Mesothelial cell of epicardium (in vitro differentiated cells): Measurements from ENCODE around the gene NSUN3. TPM values are rescaled to one million over a fixed set of nuclear protein-coding genes. Genes with fewer than 3 reads are reported as not detected.
A peak's percentile ranks its signal among the peaks of the same experiment; 100 is the strongest.

Source experiments
- DNase-seq, 2 experiments: peaks; one replicate each; pipeline ENCODE4 v3.0.0; 2021; ENCODE audit warnings: low spot score in 2 of 2; ENCODE audit not compliant: unreplicated experiment in 2 of 2
- H3K27ac Mint-ChIP-seq: 2 replicates; pipeline ENCODE4 v1.8.0; 2021; ENCODE audit warnings: mixed read lengths
- H3K27me3 Mint-ChIP-seq: 2 replicates; pipeline ENCODE4 v1.8.0; 2021; ENCODE audit warnings: low read depth, mixed read lengths
- H3K36me3 Mint-ChIP-seq: 2 replicates; pipeline ENCODE4 v1.8.0; 2021; ENCODE audit warnings: mixed read lengths
- H3K4me1 Mint-ChIP-seq: 2 replicates; pipeline ENCODE4 v1.8.0; 2021; ENCODE audit warnings: mixed read lengths
- H3K4me3 Mint-ChIP-seq: 2 replicates; pipeline ENCODE4 v1.8.0; 2021; ENCODE audit warnings: mild to moderate bottlenecking, moderate library complexity, mixed read lengths
- H3K9me3 Mint-ChIP-seq: 2 replicates; pipeline ENCODE4 v1.8.0; 2021; ENCODE audit warnings: mixed read lengths
- total RNA-seq: library from RNA; stranded (reverse); gene quantifications from 3 replicates; pipeline ENCODE4 v1.2.1, GENCODE V29; 2021
- TF ChIP-seq, protein P1 (sequence below): fragments of 200-600 bp; sonication (generic); IDR thresholded peaks from one replicate; pipeline ENCODE4 v1.5.0; 2021; ENCODE audit warnings: antibody characterized with exemption; ENCODE audit not compliant: unreplicated experiment

The NSUN3 gene
- 15.7 to 17.3 TPM (median 16.8 TPM) in 3 replicates for total RNA-seq

DNA sequence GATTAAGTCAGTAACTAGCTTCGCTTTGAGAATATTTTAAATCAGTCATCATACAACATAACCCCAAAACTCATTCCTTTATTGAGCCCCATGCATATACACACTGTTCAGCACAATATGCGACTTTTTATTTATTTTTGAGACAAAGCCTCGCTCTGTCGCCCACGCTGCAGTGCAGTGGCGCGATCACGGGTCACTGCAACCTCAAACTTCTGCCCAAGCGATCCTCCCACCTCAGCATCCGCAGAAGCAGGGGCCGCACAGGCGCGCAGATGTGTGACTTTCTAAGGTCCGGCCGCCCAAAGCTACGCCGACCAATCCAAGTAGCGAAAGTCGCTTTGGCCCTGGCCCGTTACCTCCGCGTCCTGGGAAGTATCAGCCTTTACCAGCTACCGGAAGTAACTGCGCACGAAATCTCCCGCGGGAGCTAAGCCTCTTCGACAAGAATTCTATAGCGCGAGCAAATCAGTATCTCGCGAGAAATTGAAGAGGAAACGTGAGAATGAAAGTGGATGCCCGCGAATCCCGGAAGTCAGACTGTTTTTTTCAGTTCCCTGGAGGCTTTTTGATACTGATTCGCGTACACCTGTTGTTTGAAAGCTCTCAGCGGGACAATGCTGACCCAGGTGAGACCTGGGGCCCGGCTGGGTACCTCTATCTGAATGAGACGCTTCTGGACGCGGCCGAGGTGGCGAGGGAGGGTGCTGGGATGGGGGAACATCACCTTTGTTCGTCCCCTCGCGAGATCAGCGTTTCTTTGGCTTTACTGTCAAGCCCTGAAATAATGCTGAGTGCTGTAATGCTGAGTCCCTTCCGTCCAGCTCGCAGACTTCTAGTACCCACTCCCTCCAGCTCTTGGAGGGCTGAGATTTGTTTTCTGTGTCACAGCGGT is at the start of gene NSUN3, which contains the start of gene DHFR2:
NSUN3 (plus strand) TSS at position 549 of the 892 bp plus-strand sequence; CDS start at position 615, 66 bp downstream.
DHFR2 (minus strand) TSS at position 404 of the 892 bp plus-strand sequence. CDS start 1,405 bp downstream, outside the sequence.
- no peaks in the 10 kb centered on the region for H3K27me3 Mint-ChIP-seq
- peaks cover 30% of the 10 kb centered on the region for H3K4me1 Mint-ChIP-seq
- peak; percentile 66 to 82 for DNase-seq
- peaks cover 21% of the 10 kb centered on the region for H3K36me3 Mint-ChIP-seq
- peaks cover 4% of the 10 kb centered on the region for H3K9me3 Mint-ChIP-seq
- TF ChIP-seq, protein P1, sequence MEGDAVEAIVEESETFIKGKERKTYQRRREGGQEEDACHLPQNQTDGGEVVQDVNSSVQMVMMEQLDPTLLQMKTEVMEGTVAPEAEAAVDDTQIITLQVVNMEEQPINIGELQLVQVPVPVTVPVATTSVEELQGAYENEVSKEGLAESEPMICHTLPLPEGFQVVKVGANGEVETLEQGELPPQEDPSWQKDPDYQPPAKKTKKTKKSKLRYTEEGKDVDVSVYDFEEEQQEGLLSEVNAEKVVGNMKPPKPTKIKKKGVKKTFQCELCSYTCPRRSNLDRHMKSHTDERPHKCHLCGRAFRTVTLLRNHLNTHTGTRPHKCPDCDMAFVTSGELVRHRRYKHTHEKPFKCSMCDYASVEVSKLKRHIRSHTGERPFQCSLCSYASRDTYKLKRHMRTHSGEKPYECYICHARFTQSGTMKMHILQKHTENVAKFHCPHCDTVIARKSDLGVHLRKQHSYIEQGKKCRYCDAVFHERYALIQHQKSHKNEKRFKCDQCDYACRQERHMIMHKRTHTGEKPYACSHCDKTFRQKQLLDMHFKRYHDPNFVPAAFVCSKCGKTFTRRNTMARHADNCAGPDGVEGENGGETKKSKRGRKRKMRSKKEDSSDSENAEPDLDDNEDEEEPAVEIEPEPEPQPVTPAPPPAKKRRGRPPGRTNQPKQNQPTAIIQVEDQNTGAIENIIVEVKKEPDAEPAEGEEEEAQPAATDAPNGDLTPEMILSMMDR: no peak
- peak within 1 kb of the TSS; percentile 100 for H3K27ac Mint-ChIP-seq
- peak within 1 kb of the TSS; percentile 97 for H3K4me3 Mint-ChIP-seq

DNA sequence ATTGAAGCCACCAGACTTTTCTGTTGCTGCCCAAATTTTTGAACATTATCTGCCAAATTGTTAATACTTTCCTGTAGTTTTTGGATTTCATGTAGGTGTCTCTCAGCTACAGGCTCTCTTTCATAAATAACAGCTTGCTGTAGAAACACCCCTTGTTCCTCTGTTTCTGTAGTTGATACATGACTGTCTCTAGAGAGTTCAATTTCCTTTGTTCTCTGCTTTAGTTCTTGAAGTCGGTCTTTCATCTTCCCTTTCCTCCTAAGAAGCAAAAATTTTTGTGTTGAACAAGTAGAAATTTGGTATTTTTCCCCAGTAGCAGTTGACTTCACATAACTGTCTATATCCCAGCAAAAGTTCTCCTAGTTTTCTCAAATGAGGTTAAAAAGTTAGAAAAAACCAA is 47.8 kb upstream of the NSUN3 start:
- TF ChIP-seq, protein P1: no peak
- no peak for DNase-seq
- Mint-ChIP-seq H3K27ac (no peak overlapping the region), H3K4me3 (no peak overlapping the region), H3K27me3 (no peaks in the 10 kb centered on the region), H3K9me3 (no peaks in the 10 kb centered on the region), H3K36me3 (no peaks in the 10 kb centered on the region), H3K4me1 (peaks cover 6% of the 10 kb centered on the region)

DNA sequence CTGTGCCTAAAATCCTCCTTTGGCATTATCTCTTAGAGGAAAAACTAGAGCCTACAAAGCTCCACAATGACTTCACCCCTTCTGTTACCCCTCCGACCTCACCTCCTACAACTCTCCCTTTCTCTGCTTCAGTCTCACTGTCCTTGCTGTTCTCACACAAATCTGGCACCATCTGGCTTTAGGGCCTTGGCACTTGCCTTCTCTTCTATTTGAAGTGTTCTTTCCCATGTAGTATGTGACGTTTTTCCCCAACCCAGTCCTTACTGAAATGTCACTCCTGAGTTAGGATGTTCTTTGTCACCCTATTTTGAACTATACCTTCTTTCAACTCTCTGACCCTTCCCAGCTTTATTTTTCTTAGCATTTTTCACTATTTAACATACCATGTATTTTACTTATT is 43.2 kb upstream of the NSUN3 start:
- Mint-ChIP-seq H3K4me3 (no peak overlapping the region), H3K36me3 (no peaks in the 10 kb centered on the region), H3K27me3 (no peaks in the 10 kb centered on the region), H3K4me1 (no peaks in the 10 kb centered on the region), H3K9me3 (no peaks in the 10 kb centered on the region), H3K27ac (no peak overlapping the region)
- TF ChIP-seq, protein P1: no peak
- no peak for DNase-seq

DNA sequence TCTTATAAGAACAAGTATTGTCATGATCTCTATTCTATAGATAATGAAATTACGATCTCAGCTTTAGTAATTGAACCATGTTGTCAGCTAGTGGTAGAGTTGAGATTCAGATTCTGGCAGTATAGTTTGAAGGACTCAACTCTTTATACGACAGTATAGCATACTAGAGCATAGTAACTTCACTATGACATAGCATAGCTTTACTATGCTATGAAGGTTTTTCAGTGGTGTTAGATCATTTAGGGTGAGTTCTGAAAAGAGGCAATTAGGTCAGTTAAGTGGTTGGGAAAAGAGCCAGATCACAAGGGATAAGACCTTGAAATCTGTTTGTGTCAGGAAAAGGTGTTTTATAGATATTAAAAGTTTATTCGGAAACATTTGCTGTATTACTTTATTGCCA is 42.6 kb upstream of the NSUN3 start:
- TF ChIP-seq, protein P1: no peak

DNA sequence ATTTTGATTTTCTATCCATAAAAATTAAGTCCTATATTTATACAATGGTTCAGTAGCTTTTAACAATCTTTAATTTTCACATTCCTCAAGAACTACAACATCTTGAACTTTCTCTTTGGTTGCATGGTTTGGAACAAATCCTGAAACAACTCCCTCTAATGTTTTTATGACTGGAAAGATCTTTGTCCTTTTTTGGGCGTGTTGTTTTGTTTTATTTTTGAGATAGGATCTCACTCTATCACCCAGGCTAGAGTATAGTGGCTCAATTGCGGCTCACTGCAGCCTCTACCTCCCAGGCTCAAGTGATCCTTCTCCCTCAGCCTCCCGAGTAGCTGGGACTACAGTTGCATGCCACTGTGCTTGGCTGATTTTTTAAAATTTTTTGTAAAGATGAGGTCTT is 38.5 kb upstream of the NSUN3 start:
- Mint-ChIP-seq H3K4me1 (peaks cover 4% of the 10 kb centered on the region), H3K9me3 (no peaks in the 10 kb centered on the region), H3K27me3 (no peaks in the 10 kb centered on the region), H3K4me3 (no peak overlapping the region), H3K27ac (no peak overlapping the region), H3K36me3 (no peaks in the 10 kb centered on the region)
- TF ChIP-seq, protein P1: no peak
- no peak for DNase-seq

More for the DNA sequence above, 42.6 kb upstream of the NSUN3 start:
- DNase-seq: no peak
- Mint-ChIP-seq H3K36me3 (no peaks in the 10 kb centered on the region), H3K27me3 (no peaks in the 10 kb centered on the region), H3K4me1 (no peaks in the 10 kb centered on the region), H3K4me3 (no peak overlapping the region), H3K9me3 (no peaks in the 10 kb centered on the region), H3K27ac (no peak overlapping the region)
